BE2C (cell line): Measurements from ENCODE around the gene UBA7.
"Not testable (repeated sequence)": the region's sequence is repeated elsewhere in the genome, so short reads cannot be mapped to it uniquely, and the experiment has no call there.

Source experiments
- DNase-seq: peaks from one replicate; pipeline ENCODE4 v3.0.0-alpha.2; 2020
- H3K27me3 ChIP-seq: fragments of 250-450 bp; sonication (Bioruptor Pico); 2 replicates; pipeline ENCODE4 v1.5.1; 2020; ENCODE audit warnings: mild to moderate bottlenecking
- H3K36me3 ChIP-seq: fragments of 250-450 bp; sonication (Bioruptor Pico); 2 replicates; pipeline ENCODE4 v1.5.1; 2020; ENCODE audit warnings: mild to moderate bottlenecking
- H3K4me1 ChIP-seq: fragments of 250-450 bp; sonication (Bioruptor Pico); 2 replicates; pipeline ENCODE4 v1.5.1; 2020
- H3K4me3 ChIP-seq: 2 replicates; pipeline ENCODE4 v1.5.1; 2011; ENCODE audit warnings: low read depth, low read length
- H3K9me3 ChIP-seq: fragments of 250-450 bp; sonication (Bioruptor Pico); 2 replicates; pipeline ENCODE4 v1.5.1; 2020
- CTCF ChIP-seq: IDR thresholded peaks from 2 replicates; pipeline ENCODE4 v1.5.1; 2012; ENCODE audit warnings: mild to moderate bottlenecking, low read depth, low read length

UBA7 gene

GRCh38 chr3:49781415-49782199 is 32.1 kb downstream of the UBA7 start:
- no peak for TF ChIP-seq CTCF
- H3K27me3 ChIP-seq = no peaks in the 10 kb centered on the region
- DNase-seq = no peak
- no peaks in the 10 kb centered on the region for H3K4me1 ChIP-seq
- H3K4me3 ChIP-seq = no peak overlapping the region
- no peaks in the 10 kb centered on the region for H3K9me3 ChIP-seq
- H3K36me3 ChIP-seq = 0 out of 2 replicates have a peak, but pooled peaks cover 5% of the 10 kb centered on the region

- H3K36me3 ChIP-seq, H3K4me1 ChIP-seq, DNase-seq, H3K27me3 ChIP-seq, H3K9me3 ChIP-seq, H3K4me3 ChIP-seq: not testable (repeated sequence)
Measured at GRCh38 chr3:49780975-49781365, 32.8 kb downstream of the UBA7 start.

GRCh38 chr3:49780080-49780974 is 33.4 kb downstream of the UBA7 start:
- no peak for DNase-seq
- Histone ChIP-seq H3K4me3 (no peak overlapping the region), H3K4me1 (no peaks in the 10 kb centered on the region), H3K36me3 (0 out of 2 replicates have a peak, but pooled peaks cover 5% of the 10 kb centered on the region), H3K27me3 (no peaks in the 10 kb centered on the region), H3K9me3 (no peaks in the 10 kb centered on the region)
- TF ChIP-seq CTCF = no peak

GRCh38 chr3:49779358-49780079 is 34.2 kb downstream of the UBA7 start:
- H3K4me3 ChIP-seq = no peak overlapping the region
- no peaks in the 10 kb centered on the region for H3K4me1 ChIP-seq
- H3K36me3 ChIP-seq = 0 out of 2 replicates have a peak, but pooled peaks cover 5% of the 10 kb centered on the region
- TF ChIP-seq CTCF = no peak
- H3K9me3 ChIP-seq = no peaks in the 10 kb centered on the region
- no peak for DNase-seq
- no peaks in the 10 kb centered on the region for H3K27me3 ChIP-seq

GRCh38 chr3:49776101-49776500 is 37.7 kb downstream of the UBA7 start:
- not testable (repeated sequence) for H3K4me1 ChIP-seq, H3K36me3 ChIP-seq, H3K4me3 ChIP-seq, H3K27me3 ChIP-seq, DNase-seq, H3K9me3 ChIP-seq

GRCh38 chr3:49775538-49775937 is 38.2 kb downstream of the UBA7 start:
- H3K27me3 ChIP-seq = no peaks in the 10 kb centered on the region
- TF ChIP-seq CTCF = no peak
- no peaks in the 10 kb centered on the region for H3K9me3 ChIP-seq
- H3K36me3 ChIP-seq = no peaks in the 10 kb centered on the region
- peak; percentile 71 for DNase-seq
- no peaks in the 10 kb centered on the region for H3K4me1 ChIP-seq
- H3K4me3 ChIP-seq = no peak overlapping the region
